A172 (cell line): ENCODE results near the gene TLCD1. TPM values are rescaled to one million over a fixed set of nuclear protein-coding genes. Genes with fewer than 3 reads are reported as not detected.
"Not testable (repeated sequence)": the region's sequence is repeated elsewhere in the genome, so short reads cannot be mapped to it uniquely, and the experiment has no call there.

Experiments used
- DNase-seq: peaks from one replicate; pipeline ENCODE4 v3.0.0-alpha.2; 2015; ENCODE audit warnings: low spot score
- total RNA-seq: library from RNA; depleted of rRNA; stranded (reverse); fragments of >200 nt; shearing (Covaris generic); gene quantifications from 2 replicates; pipeline ENCODE4 v1.2.3, GENCODE V29; 2014

Gene TLCD1
- total RNA-seq, 1 experiment from 2014 or later: 3.3 TPM

- no peak for DNase-seq
These were observed 3.9 kb upstream of the TLCD1 start for GRCh38 chr17:28729950-28730330.

GRCh38 chr17:28728364-28729200 lies 2.5 kb upstream of the TLCD1 start, which contains the start of gene NEK8:
Gene NEK8, plus strand, starts transcription at chr17:28728788. Its CDS starts 26 bp downstream, at chr17:28728814.
- peak; percentile 97 for DNase-seq

- DNase-seq: peak; percentile 93
These were observed 826 bp upstream of the TLCD1 start for GRCh38 chr17:28726627-28727491.

- DNase-seq: peak; percentile 83
These were observed 290 bp downstream of the TLCD1 start for GRCh38 chr17:28725660-28726225.

GRCh38 chr17:28725166-28725659 lies 820 bp downstream of the TLCD1 start:
- peak; percentile 46 for DNase-seq

- DNase-seq: no peak
These were observed 1.4 kb downstream of the TLCD1 start for GRCh38 chr17:28724500-28725165.

GRCh38 chr17:28723836-28724499 lies 2.1 kb downstream of the TLCD1 start:
- DNase-seq: not testable (repeated sequence)

- no peak for DNase-seq
These were observed 2.7 kb downstream of the TLCD1 start for GRCh38 chr17:28723159-28723835.

- DNase-seq: no peak
These were observed 3.4 kb downstream of the TLCD1 start for GRCh38 chr17:28722417-28723158.

- DNase-seq: not testable (repeated sequence)
These were observed 5.1 kb downstream of the TLCD1 start for GRCh38 chr17:28720997-28721329.

- peak; percentile 42 for DNase-seq
These were observed 5.6 kb downstream of the TLCD1 start for GRCh38 chr17:28720247-28720996.

GRCh38 chr17:28719021-28719433 lies 7.0 kb downstream of the TLCD1 start:
- DNase-seq: no peak

GRCh38 chr17:28718333-28719020 lies 7.6 kb downstream of the TLCD1 start:
- DNase-seq: no peak

- DNase-seq: peak; percentile 68
These were observed 8.3 kb downstream of the TLCD1 start, which contains the start of gene RAB34 for GRCh38 chr17:28717578-28718332. Gene RAB34, minus strand, starts transcription at chr17:28717868. Its CDS starts 602 bp downstream, at chr17:28717266.

GRCh38 chr17:28716740-28717577 lies 9.1 kb downstream of the TLCD1 start:
- DNase-seq: no peak

- DNase-seq: no peak
These were observed 10.8 kb downstream of the TLCD1 start for GRCh38 chr17:28715217-28715616.

GRCh38 chr17:28714281-28714680 lies 11.8 kb downstream of the TLCD1 start:
- DNase-seq: no peak
